ENCODE data around the gene LZTR1.
"Not testable (repeated sequence)": the region's sequence is repeated elsewhere in the genome, so short reads cannot be mapped to it uniquely, and the experiment has no call there.

The LZTR1 gene

DNA sequence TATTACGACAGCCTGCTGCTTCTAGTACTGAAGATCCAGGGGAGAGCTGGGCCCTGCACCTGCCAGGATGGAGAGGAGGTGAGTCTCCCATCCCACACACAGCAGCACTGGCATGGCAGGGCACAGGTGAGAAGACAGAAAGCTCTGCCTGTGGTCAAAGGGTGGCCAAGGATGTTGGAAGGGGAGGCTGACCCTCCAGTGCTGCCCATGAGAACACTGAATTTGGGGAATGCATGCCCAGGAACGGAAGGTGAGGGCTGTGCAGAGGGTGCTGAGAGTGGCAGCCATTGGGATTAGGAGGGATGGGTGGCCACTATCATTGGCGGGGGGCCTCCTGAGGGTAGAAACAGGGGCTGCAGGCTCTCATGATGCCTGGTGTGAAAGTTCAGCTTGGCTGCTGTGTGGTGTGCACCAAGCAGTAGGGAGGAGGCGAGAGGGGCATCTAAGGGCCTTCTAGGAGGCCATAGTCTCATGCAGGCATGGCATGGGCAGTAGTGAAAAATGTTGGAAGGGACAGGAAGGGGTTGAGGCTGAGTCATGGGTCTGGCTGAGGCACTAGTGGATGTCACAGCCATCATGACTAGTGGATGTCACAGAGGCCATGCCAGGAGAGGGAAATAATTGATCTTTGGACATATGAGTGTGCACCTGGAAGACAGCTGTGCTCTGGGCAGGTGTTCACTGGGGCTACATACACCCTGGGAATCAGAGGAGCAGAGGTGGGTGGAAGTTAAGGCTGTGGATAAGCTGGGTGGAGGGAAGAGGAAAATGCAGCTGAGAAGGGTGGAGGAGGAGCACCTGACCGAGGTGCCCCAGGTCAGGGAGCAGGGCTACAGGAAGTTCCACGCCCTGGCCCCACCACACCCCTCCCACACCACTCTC lies 61.1 kb downstream of the LZTR1 start:
- DNase-seq, result no peak

DNA sequence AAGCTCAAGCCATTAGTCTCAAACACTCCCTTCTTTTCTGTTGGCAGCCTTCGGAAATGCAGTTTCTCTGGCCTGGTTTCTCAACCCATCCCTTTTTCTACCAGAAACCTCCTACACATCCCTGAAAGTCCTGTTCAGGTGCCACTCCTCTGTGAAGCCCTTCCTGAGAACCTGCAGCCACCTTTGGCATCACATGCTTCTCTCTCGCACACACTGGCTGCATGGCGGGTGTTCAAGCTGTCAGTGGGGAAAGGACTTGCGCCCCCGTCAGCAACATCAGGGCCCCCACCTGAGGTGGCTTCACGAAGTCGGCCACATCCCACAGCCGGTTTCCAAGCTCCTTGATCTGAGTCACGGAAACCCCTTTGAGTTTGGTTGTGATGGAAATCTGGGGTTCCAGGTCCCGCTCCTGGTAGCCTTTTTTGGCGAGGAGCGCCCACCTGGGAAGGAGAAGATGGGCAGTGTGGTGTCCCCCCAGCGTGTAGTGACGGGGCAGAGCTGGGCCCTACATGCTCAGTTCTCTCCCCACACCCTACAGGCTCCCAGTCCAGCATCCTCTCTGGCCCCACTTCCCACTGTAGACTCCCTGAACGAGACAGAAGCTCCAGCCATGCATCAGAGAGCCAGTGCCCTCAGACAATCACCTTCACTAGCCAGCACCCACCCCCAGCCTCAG lies 61.9 kb downstream of the LZTR1 start:
- no peak for DNase-seq

GRCh38 chr22:21044931-21045584 lies 63.0 kb downstream of the LZTR1 start:
- DNase-seq, result peak; percentile 71

- DNase-seq, result peak; percentile 93
Measured at GRCh38 chr22:21045585-21046294, 63.6 kb downstream of the LZTR1 start, which contains the start of gene LRRC74B. Gene LRRC74B, plus strand, starts transcription at chr22:21045946. Its CDS starts 41 bp downstream, at chr22:21045987.

GRCh38 chr22:21047035-21047661 lies 65.1 kb downstream of the LZTR1 start:
- DNase-seq, result no peak

DNA sequence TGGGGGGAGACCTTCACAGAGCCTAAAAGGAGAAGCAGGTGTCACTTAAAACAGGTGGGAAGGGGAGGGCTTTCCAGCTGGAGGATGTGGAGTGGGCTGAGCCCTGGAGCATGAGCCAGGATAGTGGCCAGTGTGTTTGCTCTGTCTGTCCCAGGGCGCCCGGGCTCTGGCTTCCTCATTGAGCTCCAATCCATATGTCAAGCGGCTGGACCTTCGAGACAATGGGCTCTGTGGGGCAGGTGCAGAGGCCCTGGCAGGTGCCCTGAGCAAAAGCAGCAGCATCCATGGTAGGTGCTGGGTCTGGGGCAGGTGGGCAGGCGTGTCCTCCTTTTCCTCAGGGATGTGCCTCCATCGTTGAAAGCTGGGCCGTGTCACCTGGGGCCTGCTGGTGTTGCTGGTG lies 65.6 kb downstream of the LZTR1 start:
- DNase-seq, result peak; percentile 87

DNA sequence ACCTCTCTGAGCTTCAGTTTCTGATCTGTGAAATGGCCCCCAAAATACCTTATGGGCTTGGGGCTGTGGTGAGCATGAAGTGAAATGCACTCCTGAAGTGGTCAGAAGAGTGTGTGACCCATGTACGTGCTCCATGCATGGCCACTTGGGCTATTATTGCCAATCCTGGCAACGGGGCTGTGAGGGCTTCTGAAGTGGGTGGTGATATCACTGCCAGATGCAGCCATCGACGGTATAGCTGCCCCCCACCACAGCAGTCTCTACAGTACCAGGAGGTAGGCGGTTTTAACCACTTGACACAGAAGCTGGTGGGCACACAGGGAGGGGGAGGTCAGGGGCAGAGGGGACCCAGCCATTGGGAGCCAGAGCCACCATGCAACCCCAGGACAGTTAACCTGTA lies 66.4 kb downstream of the LZTR1 start:
- DNase-seq, result not testable (repeated sequence)
